HL-60 (cell line): Measurements from ENCODE around the gene SF3B3.

Experiments
- DNase-seq, 2 experiments: peaks; one replicate each; pipeline ENCODE4 v3.0.0-alpha.2; 2010 to 2020; ENCODE audit warnings: low read depth in 1 of 2, low spot score in 1 of 2
- H3K27ac ChIP-seq: fragments of 250-450 bp; sonication (Bioruptor Pico); replicated peaks from 2 replicates; pipeline ENCODE4 v1.5.1; 2020; ENCODE audit warnings: mild to moderate bottlenecking, moderate library complexity
- H3K27me3 ChIP-seq: fragments of 250-450 bp; sonication (Bioruptor Pico); 2 replicates; pipeline ENCODE4 v1.5.1; 2021; ENCODE audit warnings: mild to moderate bottlenecking, moderate library complexity; ENCODE audit not compliant: insufficient read depth, poor library complexity, severe bottlenecking
- H3K4me3 ChIP-seq: replicated peaks from 2 replicates; pipeline ENCODE4 v1.5.1; 2011; ENCODE audit warnings: mild to moderate bottlenecking, control low read depth, low read length; ENCODE audit not compliant: insufficient read depth
- CTCF ChIP-seq: IDR thresholded peaks from one replicate; pipeline ENCODE4 v1.5.1; 2011; ENCODE audit warnings: low read length, control low read depth, inconsistent platforms; ENCODE audit not compliant: insufficient read depth
- GABPA ChIP-seq: IDR thresholded peaks from 2 replicates; pipeline ENCODE4 v1.6.1; 2012; ENCODE audit warnings: low read depth
- POLR2AphosphoS5 ChIP-seq: IDR thresholded peaks from 2 replicates; pipeline ENCODE4 v1.6.1; 2012; ENCODE audit warnings: low read depth
- SPI1 ChIP-seq: IDR thresholded peaks from 2 replicates; pipeline ENCODE4 v1.6.1; 2012; ENCODE audit warnings: low read depth, mild to moderate bottlenecking, borderline replicate concordance
- TF ChIP-seq, protein P1 (sequence below): IDR thresholded peaks from 2 replicates; pipeline ENCODE4 v1.6.1; 2012; ENCODE audit warnings: low read depth; ENCODE audit not compliant: insufficient replicate concordance

SF3B3 gene

GRCh38 chr16:70511833-70512232, 11.8 kb upstream of the SF3B3 start:
- H3K4me3 ChIP-seq = no peak overlapping the region
- DNase-seq = no peak
- TF ChIP-seq CTCF (no peak), POLR2AphosphoS5 (no peak), SPI1 (no peak), GABPA (no peak)
- TF ChIP-seq, protein P1, sequence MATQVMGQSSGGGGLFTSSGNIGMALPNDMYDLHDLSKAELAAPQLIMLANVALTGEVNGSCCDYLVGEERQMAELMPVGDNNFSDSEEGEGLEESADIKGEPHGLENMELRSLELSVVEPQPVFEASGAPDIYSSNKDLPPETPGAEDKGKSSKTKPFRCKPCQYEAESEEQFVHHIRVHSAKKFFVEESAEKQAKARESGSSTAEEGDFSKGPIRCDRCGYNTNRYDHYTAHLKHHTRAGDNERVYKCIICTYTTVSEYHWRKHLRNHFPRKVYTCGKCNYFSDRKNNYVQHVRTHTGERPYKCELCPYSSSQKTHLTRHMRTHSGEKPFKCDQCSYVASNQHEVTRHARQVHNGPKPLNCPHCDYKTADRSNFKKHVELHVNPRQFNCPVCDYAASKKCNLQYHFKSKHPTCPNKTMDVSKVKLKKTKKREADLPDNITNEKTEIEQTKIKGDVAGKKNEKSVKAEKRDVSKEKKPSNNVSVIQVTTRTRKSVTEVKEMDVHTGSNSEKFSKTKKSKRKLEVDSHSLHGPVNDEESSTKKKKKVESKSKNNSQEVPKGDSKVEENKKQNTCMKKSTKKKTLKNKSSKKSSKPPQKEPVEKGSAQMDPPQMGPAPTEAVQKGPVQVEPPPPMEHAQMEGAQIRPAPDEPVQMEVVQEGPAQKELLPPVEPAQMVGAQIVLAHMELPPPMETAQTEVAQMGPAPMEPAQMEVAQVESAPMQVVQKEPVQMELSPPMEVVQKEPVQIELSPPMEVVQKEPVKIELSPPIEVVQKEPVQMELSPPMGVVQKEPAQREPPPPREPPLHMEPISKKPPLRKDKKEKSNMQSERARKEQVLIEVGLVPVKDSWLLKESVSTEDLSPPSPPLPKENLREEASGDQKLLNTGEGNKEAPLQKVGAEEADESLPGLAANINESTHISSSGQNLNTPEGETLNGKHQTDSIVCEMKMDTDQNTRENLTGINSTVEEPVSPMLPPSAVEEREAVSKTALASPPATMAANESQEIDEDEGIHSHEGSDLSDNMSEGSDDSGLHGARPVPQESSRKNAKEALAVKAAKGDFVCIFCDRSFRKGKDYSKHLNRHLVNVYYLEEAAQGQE = no peak
- H3K27ac ChIP-seq = no peak overlapping the region
- no peaks in the 10 kb centered on the region for H3K27me3 ChIP-seq

DNA sequence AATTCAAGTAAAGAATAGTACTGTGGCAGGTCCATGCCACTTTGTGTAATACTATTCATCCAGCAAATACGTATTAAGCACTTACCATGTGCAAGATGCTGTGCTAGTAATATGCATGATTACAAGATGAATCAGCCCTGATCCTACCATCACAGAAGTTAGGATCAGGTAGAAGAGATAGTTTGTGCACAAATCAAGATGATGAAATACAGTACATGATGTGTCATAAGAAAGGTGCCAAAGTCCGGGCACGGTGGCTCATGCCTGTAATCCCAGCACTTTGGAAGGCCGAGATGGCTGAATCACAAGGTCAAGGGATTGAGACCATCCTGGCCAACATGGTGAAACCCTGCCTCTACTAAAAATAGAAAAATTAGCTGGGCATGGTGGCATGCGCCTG, 11.2 kb upstream of the SF3B3 start:
- Histone ChIP-seq H3K27ac (no peak overlapping the region), H3K27me3 (no peaks in the 10 kb centered on the region), H3K4me3 (no peak overlapping the region)
- DNase-seq = no peak
- no peak for TF ChIP-seq SPI1
- TF ChIP-seq POLR2AphosphoS5 = no peak

DNA sequence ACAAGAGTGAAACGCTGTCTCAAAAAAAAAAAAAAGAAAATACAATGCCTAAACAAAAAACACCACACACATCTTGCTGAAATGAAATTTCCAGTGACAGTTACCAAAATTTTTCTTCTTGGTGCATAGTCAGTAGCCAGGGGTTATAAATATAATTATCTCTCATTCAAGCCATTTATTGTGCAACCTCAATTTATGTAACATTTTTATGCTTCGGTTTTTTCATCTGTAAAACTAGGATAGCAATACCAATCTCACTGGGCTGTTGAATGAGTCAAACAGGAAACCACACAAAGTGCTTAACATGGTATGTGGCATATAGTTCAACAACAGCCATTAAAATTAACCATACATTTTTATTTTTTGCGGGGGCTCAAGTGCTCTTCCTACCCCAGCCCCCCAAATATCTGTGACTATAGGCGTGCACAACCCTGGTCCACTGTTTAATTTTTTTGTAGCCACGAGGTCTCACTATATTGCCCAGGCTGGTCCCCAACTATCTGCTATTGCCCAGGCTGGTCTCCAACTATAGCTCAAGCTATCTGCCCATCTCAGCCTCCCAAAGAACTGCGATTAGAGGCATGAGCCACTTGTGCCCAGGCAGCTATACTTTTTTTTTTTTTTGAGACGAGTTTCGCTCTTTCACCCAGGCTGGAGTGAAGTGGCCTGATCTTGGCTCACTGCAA, 2.9 kb upstream of the SF3B3 start:
- H3K4me3 ChIP-seq = peak overlapping the region; percentile 6; the same call in 1 of the 2 replicates
- peak; percentile 43 to 69 for DNase-seq
- H3K27ac ChIP-seq = peak overlapping the region; percentile 54
- no peaks in the 10 kb centered on the region for H3K27me3 ChIP-seq
- TF ChIP-seq GABPA (no peak), SPI1 (no peak), POLR2AphosphoS5 (no peak), CTCF (no peak)
- TF ChIP-seq, protein P1 = no peak

GRCh38 chr16:70522216-70523075, 1.2 kb upstream of the SF3B3 start:
- H3K27ac ChIP-seq = peak overlapping the region; percentile 95
- TF ChIP-seq POLR2AphosphoS5 (no peak), SPI1 (peak; percentile 67), GABPA (no peak), CTCF (no peak)
- TF ChIP-seq, protein P1 = no peak
- no peaks in the 10 kb centered on the region for H3K27me3 ChIP-seq
- peak; percentile 20 to 45 for DNase-seq
- H3K4me3 ChIP-seq = peak overlapping the region; percentile 60
